GM19025 (cell line): Measurements from ENCODE around the gene ADGRF5.

Source experiments
- ATAC-seq: cut with Tn5 transposase; IDR thresholded peaks from one replicate; pipeline ENCODE4 v1.9.1; 2021; ENCODE audit warnings: mild to moderate bottlenecking, low read depth, moderate library complexity; ENCODE audit not compliant: unreplicated experiment

ADGRF5 gene, protein sequence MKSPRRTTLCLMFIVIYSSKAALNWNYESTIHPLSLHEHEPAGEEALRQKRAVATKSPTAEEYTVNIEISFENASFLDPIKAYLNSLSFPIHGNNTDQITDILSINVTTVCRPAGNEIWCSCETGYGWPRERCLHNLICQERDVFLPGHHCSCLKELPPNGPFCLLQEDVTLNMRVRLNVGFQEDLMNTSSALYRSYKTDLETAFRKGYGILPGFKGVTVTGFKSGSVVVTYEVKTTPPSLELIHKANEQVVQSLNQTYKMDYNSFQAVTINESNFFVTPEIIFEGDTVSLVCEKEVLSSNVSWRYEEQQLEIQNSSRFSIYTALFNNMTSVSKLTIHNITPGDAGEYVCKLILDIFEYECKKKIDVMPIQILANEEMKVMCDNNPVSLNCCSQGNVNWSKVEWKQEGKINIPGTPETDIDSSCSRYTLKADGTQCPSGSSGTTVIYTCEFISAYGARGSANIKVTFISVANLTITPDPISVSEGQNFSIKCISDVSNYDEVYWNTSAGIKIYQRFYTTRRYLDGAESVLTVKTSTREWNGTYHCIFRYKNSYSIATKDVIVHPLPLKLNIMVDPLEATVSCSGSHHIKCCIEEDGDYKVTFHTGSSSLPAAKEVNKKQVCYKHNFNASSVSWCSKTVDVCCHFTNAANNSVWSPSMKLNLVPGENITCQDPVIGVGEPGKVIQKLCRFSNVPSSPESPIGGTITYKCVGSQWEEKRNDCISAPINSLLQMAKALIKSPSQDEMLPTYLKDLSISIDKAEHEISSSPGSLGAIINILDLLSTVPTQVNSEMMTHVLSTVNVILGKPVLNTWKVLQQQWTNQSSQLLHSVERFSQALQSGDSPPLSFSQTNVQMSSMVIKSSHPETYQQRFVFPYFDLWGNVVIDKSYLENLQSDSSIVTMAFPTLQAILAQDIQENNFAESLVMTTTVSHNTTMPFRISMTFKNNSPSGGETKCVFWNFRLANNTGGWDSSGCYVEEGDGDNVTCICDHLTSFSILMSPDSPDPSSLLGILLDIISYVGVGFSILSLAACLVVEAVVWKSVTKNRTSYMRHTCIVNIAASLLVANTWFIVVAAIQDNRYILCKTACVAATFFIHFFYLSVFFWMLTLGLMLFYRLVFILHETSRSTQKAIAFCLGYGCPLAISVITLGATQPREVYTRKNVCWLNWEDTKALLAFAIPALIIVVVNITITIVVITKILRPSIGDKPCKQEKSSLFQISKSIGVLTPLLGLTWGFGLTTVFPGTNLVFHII (N-terminal part only)

DNA sequence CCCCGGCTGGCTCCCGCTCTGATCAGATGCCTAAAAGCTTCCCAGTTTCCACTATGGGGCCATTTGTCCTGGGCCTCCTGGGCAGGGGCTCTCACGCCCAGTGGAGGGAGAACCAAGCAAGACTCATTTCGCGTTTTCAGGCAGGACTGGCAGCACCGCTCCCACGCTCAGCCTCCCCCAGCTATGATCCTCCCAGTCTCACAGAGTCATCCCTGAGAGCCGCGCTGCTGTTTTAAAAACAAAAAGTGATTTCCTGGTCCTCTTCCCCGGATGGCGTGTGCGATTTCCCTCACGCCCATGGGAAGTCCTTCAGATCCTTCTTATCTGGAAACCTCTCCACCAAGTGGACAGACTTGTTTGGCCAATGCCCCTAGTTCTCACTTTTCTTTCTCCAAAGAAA lies at the start of gene ADGRF5:
Gene ADGRF5 (minus strand): TSS at position 208 of the 400 bp plus-strand sequence. CDS start 15,176 bp downstream, outside the sequence.
- ATAC-seq: no peak

DNA sequence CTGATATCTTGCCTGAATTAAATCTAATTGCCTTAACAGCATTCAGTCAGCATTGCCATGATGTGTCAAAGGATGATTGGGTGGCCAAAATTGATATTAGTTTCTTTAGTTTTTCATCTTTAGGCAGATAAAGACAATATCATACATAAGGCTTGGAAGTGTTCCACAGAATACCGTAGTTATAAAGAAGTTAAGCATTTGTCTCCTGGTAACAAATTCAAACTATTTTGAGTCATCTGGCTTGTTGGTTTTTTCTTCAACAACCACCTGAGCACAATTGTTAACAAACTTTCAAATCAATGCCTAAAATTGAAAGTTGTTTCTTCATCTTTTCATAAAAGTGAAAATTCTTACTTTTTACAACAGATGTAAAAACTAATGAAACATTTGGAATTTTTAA lies 47.5 kb upstream of the ADGRF5 start:
- no peak for ATAC-seq

DNA sequence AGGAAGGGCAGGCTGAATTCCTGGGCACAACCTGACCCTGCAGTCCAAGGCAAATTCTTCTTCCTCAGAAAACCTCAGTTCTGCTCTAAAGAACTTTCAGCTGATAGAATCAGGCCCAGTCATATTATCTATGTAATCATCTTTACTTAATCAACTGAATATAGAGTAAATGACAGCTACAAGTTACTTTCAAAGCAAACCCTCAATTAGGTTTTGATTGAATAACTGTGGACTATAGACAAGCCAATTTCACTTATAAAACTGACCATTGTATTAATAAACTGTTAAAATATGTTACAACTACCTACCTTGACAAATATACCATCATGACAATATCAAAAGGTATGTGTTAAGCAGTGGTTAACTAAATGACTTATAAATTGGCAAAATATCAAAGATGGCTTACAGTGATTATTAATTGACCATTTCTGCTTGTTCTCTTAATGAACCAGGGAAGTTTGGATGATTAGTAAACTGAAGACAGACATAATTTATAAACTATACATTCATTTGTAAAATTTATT lies 46.1 kb upstream of the ADGRF5 start:
- no peak for ATAC-seq

- ATAC-seq: no peak
Measured at GRCh38 chr6:46964716-46965519, 43.2 kb upstream of the ADGRF5 start.

DNA sequence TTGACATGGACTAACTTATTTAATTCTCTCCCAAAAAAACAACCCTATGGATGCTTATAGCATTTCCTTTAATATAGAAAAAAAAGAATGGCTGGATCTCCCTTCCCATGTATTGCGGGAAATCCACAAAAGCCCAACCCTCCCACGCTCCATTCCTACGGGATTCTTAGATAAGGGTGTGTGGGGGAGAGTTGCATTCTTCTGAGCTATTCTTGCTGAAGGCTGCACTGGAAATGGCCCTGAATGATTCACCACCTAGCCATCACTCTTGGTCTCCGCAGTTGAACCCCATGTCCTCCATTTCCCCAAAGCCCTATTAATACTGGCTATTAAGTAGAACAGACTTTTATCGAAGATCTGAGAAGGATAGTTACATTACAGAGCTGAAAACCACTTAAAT lies 41.9 kb upstream of the ADGRF5 start:
- ATAC-seq: no peak

DNA sequence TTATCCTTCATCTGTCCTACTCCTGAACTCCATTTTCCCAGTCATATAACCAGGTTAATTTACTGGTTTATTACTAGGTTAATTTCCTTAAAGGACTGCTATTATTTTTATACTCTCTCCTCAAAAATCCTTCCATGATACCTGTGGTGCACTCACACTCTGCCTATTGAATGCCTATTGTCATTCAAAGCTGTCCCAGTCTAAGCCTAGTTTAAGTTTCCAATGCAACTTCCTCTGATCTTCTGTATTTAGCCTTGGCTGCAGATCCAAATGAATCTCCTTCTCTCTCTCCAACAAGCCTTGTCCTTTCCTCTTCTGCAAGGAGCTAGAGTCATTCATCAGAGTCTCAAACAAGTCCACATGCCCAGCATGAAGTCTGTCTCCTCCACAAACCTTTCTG lies 41.3 kb upstream of the ADGRF5 start:
- no peak for ATAC-seq

- no peak for ATAC-seq
Measured at GRCh38 chr6:46961711-46962110, 40.0 kb upstream of the ADGRF5 start.

DNA sequence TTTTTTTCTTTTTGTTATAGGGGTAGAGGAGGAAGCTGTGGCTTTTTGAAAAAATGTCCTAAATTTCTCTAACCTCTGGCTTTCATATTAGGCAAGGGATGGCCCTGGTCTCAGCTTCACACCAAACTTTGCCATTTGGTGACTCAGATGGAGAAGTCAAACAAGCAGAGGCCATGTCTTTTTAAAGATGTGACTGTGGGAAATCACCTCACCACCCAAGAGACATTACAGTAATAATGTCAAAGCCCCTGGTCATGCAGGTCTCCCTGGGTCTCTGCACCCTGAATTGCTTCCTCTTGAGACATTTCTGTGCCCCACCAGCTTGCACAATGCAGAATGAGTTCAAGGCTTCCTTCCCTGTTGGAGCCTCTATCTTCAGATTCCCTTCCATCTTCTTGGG lies 39.5 kb upstream of the ADGRF5 start:
- ATAC-seq: no peak

DNA sequence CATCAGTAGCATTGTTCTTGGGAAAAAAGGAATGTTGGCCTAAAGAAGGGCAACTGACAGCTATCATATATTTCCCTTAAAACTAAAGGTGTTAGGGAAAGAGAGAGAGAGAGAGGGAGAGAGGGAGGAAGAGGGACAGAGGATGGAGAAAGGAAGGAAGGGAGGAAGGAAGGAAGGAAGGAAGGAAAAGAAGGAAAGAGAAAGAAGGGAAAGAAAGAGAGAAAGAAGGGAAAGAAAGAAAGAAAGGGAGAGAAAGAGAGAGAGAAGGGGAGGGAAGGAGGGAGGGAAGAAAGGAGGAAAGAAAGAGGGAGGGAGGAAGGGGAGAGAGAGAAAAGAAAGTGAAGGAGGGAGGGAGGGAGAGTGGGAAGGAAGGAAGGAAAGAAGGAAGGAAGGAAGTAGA lies 37.7 kb upstream of the ADGRF5 start:
- no peak for ATAC-seq

DNA sequence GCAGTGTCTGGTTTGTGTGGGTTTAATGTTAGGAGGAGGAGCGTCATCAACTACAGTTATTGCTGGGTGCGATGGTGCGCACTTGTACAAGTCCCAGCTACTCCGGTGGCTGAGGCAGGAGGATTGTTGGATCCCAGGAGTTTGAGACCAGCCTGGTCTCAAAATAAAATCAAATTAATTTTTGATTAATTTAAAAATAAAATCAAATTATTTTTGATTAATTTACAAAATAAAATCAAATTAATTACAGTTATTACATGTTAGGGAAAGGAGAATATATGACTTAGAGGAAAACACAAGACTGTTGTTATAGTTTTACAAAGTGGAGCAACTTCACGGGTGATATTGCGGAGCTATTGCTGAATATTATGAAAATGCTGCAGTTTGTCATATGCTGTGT lies 34.7 kb upstream of the ADGRF5 start:
- no peak for ATAC-seq

GRCh38 chr6:46954837-46955451 lies 33.2 kb upstream of the ADGRF5 start:
- ATAC-seq: no peak

- ATAC-seq: no peak
Measured at GRCh38 chr6:46953921-46954320, 32.2 kb upstream of the ADGRF5 start.

GRCh38 chr6:46949632-46950280 lies 28.0 kb upstream of the ADGRF5 start:
- no peak for ATAC-seq

- no peak for ATAC-seq
Measured at GRCh38 chr6:46948699-46949098, 27.0 kb upstream of the ADGRF5 start.

- no peak for ATAC-seq
Measured at GRCh38 chr6:46947497-46947896, 25.8 kb upstream of the ADGRF5 start.

DNA sequence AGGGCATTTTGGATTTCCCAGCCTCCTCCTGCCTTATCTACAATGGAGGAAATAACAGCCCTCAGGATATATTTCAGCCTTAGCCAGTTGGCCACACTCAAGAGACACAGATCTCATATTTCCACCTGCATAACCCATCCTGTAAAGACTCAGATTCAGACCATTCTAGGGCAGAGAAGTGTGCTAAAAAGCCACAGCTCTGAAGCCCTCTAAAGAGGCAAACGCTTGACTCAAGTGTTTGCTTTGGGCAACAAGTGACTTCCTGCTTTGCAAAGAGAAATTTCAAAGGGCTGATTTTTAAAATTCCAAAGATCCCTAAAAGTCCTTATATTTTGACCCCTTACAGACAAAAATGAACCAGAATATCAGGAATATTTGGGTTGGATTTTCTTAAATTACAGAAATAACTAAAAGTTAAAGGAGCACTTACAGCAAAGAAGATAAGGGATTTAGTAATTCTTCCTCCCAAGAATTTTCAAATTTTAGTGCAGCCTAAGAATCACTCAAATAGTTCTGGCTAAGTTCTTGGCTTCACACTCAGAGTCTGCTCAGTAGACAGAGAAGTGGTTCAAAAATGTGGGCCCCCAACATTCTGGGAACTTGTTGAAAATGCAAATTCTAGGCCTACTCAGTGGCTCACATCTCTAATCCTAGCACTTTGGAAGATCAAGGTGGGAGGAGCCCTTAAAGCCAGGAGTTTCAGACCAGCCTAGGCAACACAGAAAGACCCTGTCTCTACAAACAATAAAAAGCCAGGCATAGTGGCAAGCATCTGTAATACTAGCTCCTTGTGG lies 18.9 kb upstream of the ADGRF5 start:
- no peak for ATAC-seq

DNA sequence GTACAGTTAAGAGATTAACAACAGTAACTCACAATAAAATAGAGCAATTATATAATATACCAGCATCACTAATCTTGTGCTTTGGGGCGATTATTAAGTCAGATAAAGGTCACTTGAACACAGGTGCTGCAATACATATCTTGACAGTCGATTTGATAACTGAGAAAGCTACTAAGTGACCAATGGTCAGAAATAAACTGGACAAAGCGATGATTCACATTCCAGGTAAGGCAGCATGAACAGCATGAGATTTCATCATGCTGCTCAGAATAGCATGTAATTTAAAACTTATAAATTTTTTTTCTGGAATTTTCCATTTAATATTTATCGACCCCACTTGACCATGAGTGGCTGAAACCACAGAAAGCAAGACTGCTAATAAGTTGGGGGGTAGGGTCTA lies 15.9 kb upstream of the ADGRF5 start:
- no peak for ATAC-seq

- ATAC-seq: no peak
Measured at GRCh38 chr6:46935687-46936086, 13.9 kb upstream of the ADGRF5 start.
